ENCODE data around the gene SMCO3.

Gene SMCO3

GRCh38 chr12:14795028-14795448, 18.9 kb downstream of the SMCO3 start:
- Mint-ChIP-seq H3K4me1 (no peaks in the 10 kb centered on the region), H3K9me3 (no peaks in the 10 kb centered on the region), H3K4me3 (no peak overlapping the region), H3K36me3 (ENCODE audit: low read depth) (peaks cover 78% of the 10 kb centered on the region), H3K27me3 (ENCODE audit: low read depth) (no peaks in the 10 kb centered on the region), H3K27ac (peak overlapping the region; percentile 40 to 51 (median 43))
- TF ChIP-seq CTCF (IDR thresholded peaks at IDR 0.05; ENCODE audit: unreplicated experiment in 3 of 3), result no peak

GRCh38 chr12:14785568-14785967, 28.4 kb downstream of the SMCO3 start:
- Mint-ChIP-seq H3K4me1 (no peaks in the 10 kb centered on the region), H3K9me3 (no peaks in the 10 kb centered on the region), H3K36me3 (ENCODE audit: low read depth) (peaks cover 56% of the 10 kb centered on the region), H3K27me3 (ENCODE audit: low read depth) (no peaks in the 10 kb centered on the region), H3K4me3 (no peak overlapping the region), H3K27ac (no peak overlapping the region)
- no peak for TF ChIP-seq CTCF (IDR thresholded peaks at IDR 0.05; ENCODE audit: unreplicated experiment in 3 of 3)

- TF ChIP-seq CTCF (IDR thresholded peaks at IDR 0.05; ENCODE audit: unreplicated experiment in 3 of 3), result no peak
- peaks cover 45% of the 10 kb centered on the region for H3K36me3 Mint-ChIP-seq (ENCODE audit: low read depth)
- no peaks in the 10 kb centered on the region for H3K27me3 Mint-ChIP-seq (ENCODE audit: low read depth)
- H3K4me3 Mint-ChIP-seq, result no peak overlapping the region
- H3K4me1 Mint-ChIP-seq, result no peaks in the 10 kb centered on the region
- no peak overlapping the region for H3K27ac Mint-ChIP-seq
- no peaks in the 10 kb centered on the region for H3K9me3 Mint-ChIP-seq
Measured at GRCh38 chr12:14784471-14784870, 29.5 kb downstream of the SMCO3 start.

GRCh38 chr12:14782756-14783155, 31.2 kb downstream of the SMCO3 start:
- TF ChIP-seq CTCF (IDR thresholded peaks at IDR 0.05; ENCODE audit: unreplicated experiment in 3 of 3), result no peak
- no peaks in the 10 kb centered on the region for H3K27me3 Mint-ChIP-seq (ENCODE audit: low read depth)
- peaks cover 30% of the 10 kb centered on the region for H3K36me3 Mint-ChIP-seq (ENCODE audit: low read depth)
- H3K9me3 Mint-ChIP-seq, result no peaks in the 10 kb centered on the region
- no peak overlapping the region for H3K4me3 Mint-ChIP-seq
- H3K27ac Mint-ChIP-seq, result no peak overlapping the region
- H3K4me1 Mint-ChIP-seq, result no peaks in the 10 kb centered on the region

- Mint-ChIP-seq H3K4me3 (no peak overlapping the region), H3K9me3 (no peaks in the 10 kb centered on the region), H3K27ac (no peak overlapping the region), H3K27me3 (ENCODE audit: low read depth) (no peaks in the 10 kb centered on the region), H3K4me1 (peaks cover 6% of the 10 kb centered on the region), H3K36me3 (ENCODE audit: low read depth) (peaks cover 18% of the 10 kb centered on the region)
- no peak for TF ChIP-seq CTCF (IDR thresholded peaks at IDR 0.05; ENCODE audit: unreplicated experiment in 3 of 3)
Measured at GRCh38 chr12:14781563-14781962, 32.4 kb downstream of the SMCO3 start.

- H3K9me3 Mint-ChIP-seq, result no peaks in the 10 kb centered on the region
- no peak for TF ChIP-seq CTCF (IDR thresholded peaks at IDR 0.05; ENCODE audit: unreplicated experiment in 3 of 3)
- H3K27me3 Mint-ChIP-seq (ENCODE audit: low read depth), result no peaks in the 10 kb centered on the region
- H3K36me3 Mint-ChIP-seq (ENCODE audit: low read depth), result peaks cover 17% of the 10 kb centered on the region
- H3K4me1 Mint-ChIP-seq, result peaks cover 13% of the 10 kb centered on the region
- no peak overlapping the region for H3K4me3 Mint-ChIP-seq
- no peak overlapping the region for H3K27ac Mint-ChIP-seq
Measured at GRCh38 chr12:14780859-14781258, 33.1 kb downstream of the SMCO3 start.
